ENCODE results near the gene THAP12.

- TF ChIP-seq EP300 (IDR thresholded peaks at IDR 0.05): no peak
- no peak for TF ChIP-seq POLR2A (IDR thresholded peaks at IDR 0.05)
Observed at GRCh38 chr11:76365038-76365679, 15.8 kb downstream of the THAP12 start.
